ENCODE results near the gene USP13.
"Not testable (repeated sequence)": the region's sequence is repeated elsewhere in the genome, so short reads cannot be mapped to it uniquely, and the experiment has no call there.

Gene USP13

GRCh38 chr3:179733797-179734196, 81.0 kb downstream of the USP13 start:
- no peak for DNase-seq (ENCODE audit: low read depth in 3 of 3, low spot score in 1 of 3)

GRCh38 chr3:179734497-179735281, 81.8 kb downstream of the USP13 start:
- DNase-seq (ENCODE audit: low read depth in 3 of 3, low spot score in 1 of 3), result no peak

GRCh38 chr3:179735321-179735720, 82.5 kb downstream of the USP13 start:
- DNase-seq (ENCODE audit: low read depth in 3 of 3, low spot score in 1 of 3), result no peak

GRCh38 chr3:179738998-179739397, 86.2 kb downstream of the USP13 start:
- no peak for DNase-seq (ENCODE audit: low read depth in 3 of 3, low spot score in 1 of 3)

GRCh38 chr3:179739816-179740594, 87.2 kb downstream of the USP13 start:
- no peak for DNase-seq (ENCODE audit: low read depth in 3 of 3, low spot score in 1 of 3)

- no peak for DNase-seq (ENCODE audit: low read depth in 3 of 3, low spot score in 1 of 3)
Observed at GRCh38 chr3:179743913-179744312, 91.1 kb downstream of the USP13 start.

- DNase-seq (ENCODE audit: low read depth in 3 of 3, low spot score in 1 of 3), result no peak
Observed at GRCh38 chr3:179744667-179745066, 91.8 kb downstream of the USP13 start.

- DNase-seq (ENCODE audit: low read depth in 3 of 3, low spot score in 1 of 3), result no peak
Observed at GRCh38 chr3:179745079-179745478, 92.2 kb downstream of the USP13 start.

GRCh38 chr3:179745716-179746115, 92.9 kb downstream of the USP13 start:
- DNase-seq (ENCODE audit: low read depth in 3 of 3, low spot score in 1 of 3), result no peak

GRCh38 chr3:179750720-179751328, 98.0 kb downstream of the USP13 start:
- no peak for DNase-seq (ENCODE audit: low read depth in 3 of 3, low spot score in 1 of 3)

GRCh38 chr3:179760944-179761343, 108.1 kb downstream of the USP13 start:
- DNase-seq (ENCODE audit: low read depth in 3 of 3, low spot score in 1 of 3), result no peak

GRCh38 chr3:179765396-179765795, 112.6 kb downstream of the USP13 start:
- no peak for DNase-seq (ENCODE audit: low read depth in 3 of 3, low spot score in 1 of 3)

GRCh38 chr3:179766416-179767133, 113.7 kb downstream of the USP13 start:
- DNase-seq (ENCODE audit: low read depth in 3 of 3, low spot score in 1 of 3), result no peak

GRCh38 chr3:179768080-179768479, 115.2 kb downstream of the USP13 start:
- DNase-seq (ENCODE audit: low read depth in 3 of 3, low spot score in 1 of 3), result no peak

GRCh38 chr3:179769411-179770247, 116.8 kb downstream of the USP13 start:
- DNase-seq (ENCODE audit: low read depth in 3 of 3, low spot score in 1 of 3), result no peak

- no peak for DNase-seq (ENCODE audit: low read depth in 3 of 3, low spot score in 1 of 3)
Observed at GRCh38 chr3:179771797-179772196, 119.0 kb downstream of the USP13 start.

GRCh38 chr3:179772297-179772696, 119.5 kb downstream of the USP13 start:
- DNase-seq (ENCODE audit: low read depth in 3 of 3, low spot score in 1 of 3), result no peak

- no peak for DNase-seq (ENCODE audit: low read depth in 3 of 3, low spot score in 1 of 3)
Observed at GRCh38 chr3:179775416-179776122, 122.7 kb downstream of the USP13 start.

- DNase-seq (ENCODE audit: low read depth in 3 of 3, low spot score in 1 of 3), result not testable (repeated sequence)
Observed at GRCh38 chr3:179782841-179783240, 130.0 kb downstream of the USP13 start.

- DNase-seq (ENCODE audit: low read depth in 3 of 3, low spot score in 1 of 3), result no peak
Observed at GRCh38 chr3:179788996-179789395, 136.2 kb downstream of the USP13 start.

Measured in stimulated activated CD4-positive, alpha-beta T cell treated with anti-CD3 and anti-CD28 coated beads, TNF-alpha, amount 100 ng/mL, for 1 hour (primary cell).